Panc1 (cell line): ENCODE data around the gene DPYD. TPM values are rescaled to one million over a fixed set of nuclear protein-coding genes. Genes with fewer than 3 reads are reported as not detected.

Source experiments
- ATAC-seq: fragments of 200-7000 bp; cut with Tn5 transposase; 2 replicates; pipeline ENCODE4 v1.9.1; 2020; ENCODE audit warnings: mild to moderate bottlenecking, moderate library complexity
- BruUV-seq: library from RNA; stranded (reverse); fragments of 400-500 nt; replicated peaks from 2 replicates; lab custom pipeline; 2021; lab: Mats Ljungman, UMichigan
- CTCF ChIA-PET: fragments of 300-600 bp; sonication (Branson Sonifier 250); formaldehyde crosslinking; loops from one replicate; lab custom pipeline; 2022; ENCODE audit warnings: antibody characterized with exemption; lab: Charles Lee
- POLR2A ChIA-PET: fragments of 300-600 bp; sonication (Branson Sonifier 250); formaldehyde crosslinking; loops from one replicate; lab custom pipeline; 2022; ENCODE audit warnings: antibody characterized with exemption; lab: Charles Lee
- DNase-seq: peaks from one replicate; pipeline ENCODE4 v3.0.0-alpha.2; 2010; ENCODE audit warnings: low read depth, low spot score
- H3K27ac ChIP-seq: 2 replicates; pipeline ENCODE4 v1.5.1; 2011; ENCODE audit warnings: mild to moderate bottlenecking, low read length, inconsistent platforms
- H3K27me3 ChIP-seq: fragments of 200-500 bp; sonication (Bioruptor generic); 2 replicates; pipeline ENCODE4 v1.6.0; 2014; ENCODE audit warnings: low read length, inconsistent platforms; ENCODE audit not compliant: control insufficient read depth, insufficient read depth
- H3K36me3 ChIP-seq: fragments of 200-500 bp; sonication (Bioruptor generic); 2 replicates; pipeline ENCODE4 v1.5.1; 2014; ENCODE audit warnings: inconsistent platforms, mild to moderate bottlenecking, low read length, moderate library complexity; ENCODE audit not compliant: control insufficient read depth, insufficient read depth
- H3K4me1 ChIP-seq: 2 replicates; pipeline ENCODE4 v1.5.1; 2011; ENCODE audit warnings: inconsistent platforms, mild to moderate bottlenecking, low read length, moderate library complexity; ENCODE audit not compliant: control insufficient read depth, insufficient read depth
- H3K4me3 ChIP-seq, 2 experiments: 2 replicates each; pipeline ENCODE4 v1.5.1; 2011 to 2012; ENCODE audit warnings: low read depth in 2 of 2, low read length in 2 of 2, mild to moderate bottlenecking in 2 of 2, inconsistent platforms in 1 of 2, moderate library complexity in 1 of 2
- H3K9me3 ChIP-seq: fragments of 200-500 bp; sonication (Bioruptor generic); 2 replicates; pipeline ENCODE4 v1.5.1; 2014; ENCODE audit warnings: low read depth, mild to moderate bottlenecking, inconsistent platforms, low read length, moderate library complexity; ENCODE audit not compliant: control insufficient read depth, insufficient read depth
- POLR2AphosphoS5 ChIP-seq: IDR thresholded peaks from 2 replicates; pipeline ENCODE4 v1.6.1; 2012; ENCODE audit warnings: mild to moderate bottlenecking, low read depth, low read length, moderate library complexity
- REST ChIP-seq, 2 experiments: IDR thresholded peaks; 2 replicates each; pipeline ENCODE4 v1.6.1; 2011 to 2012; ENCODE audit warnings: low read depth in 2 of 2, control low read depth in 1 of 2, low read length in 1 of 2, mild to moderate bottlenecking in 1 of 2, moderate library complexity in 1 of 2; ENCODE audit not compliant: insufficient read depth in 1 of 2
- SIN3A ChIP-seq: IDR thresholded peaks from 2 replicates; pipeline ENCODE4 v1.6.1; 2012; ENCODE audit warnings: low read depth, mild to moderate bottlenecking, low read length, moderate library complexity, borderline replicate concordance; ENCODE audit not compliant: insufficient read depth
- TCF7L2 ChIP-seq: IDR thresholded peaks from 2 replicates; pipeline ENCODE4 v1.6.1; 2011; ENCODE audit warnings: mild to moderate bottlenecking, low read depth, low read length, inconsistent platforms
- in situ Hi-C: cut with HindIII; loops from 2 replicates; pipeline ENCODE4 v1.10.0; 2016; ENCODE audit warnings: low sequenced_read_pairs, low pct_unique_long_range_greater_than_20kb
- intact Hi-C: fragments of 100-400 bp; cut with micrococcal nuclease; formaldehyde crosslinking; loops from one replicate; pipeline ENCODE4 v1.10.0; 2022; ENCODE audit not compliant: unreplicated experiment
- total RNA-seq: library from RNA; stranded (reverse); gene quantifications from one replicate; pipeline ENCODE4 v1.2.1, GENCODE V29; 2021; ENCODE audit not compliant: unreplicated experiment
- TF ChIP-seq, protein P1 (sequence below): fragments of 450-650 bp; IDR thresholded peaks from 2 replicates; pipeline ENCODE4 v1.5.1; 2017; ENCODE audit warnings: mild to moderate bottlenecking

The DPYD gene
- total RNA-seq, 1 experiment from 2014 or later = 2.0 TPM

GRCh38 chr1:97143236-97143882 lies 777.5 kb downstream of the DPYD start:
- ChIA-PET CTCF (no interaction called here), POLR2A (no interaction called here)
- no peak for DNase-seq
- ATAC-seq = no peak
- H3K27ac ChIP-seq = no peak overlapping the region
- in situ Hi-C loops (no loop called here), intact Hi-C loops (no loop called here)
- no peaks in the 10 kb centered on the region for H3K9me3 ChIP-seq
- TF ChIP-seq REST (IDR thresholded peaks at IDR 0.05; ENCODE audit: insufficient read depth in 1 of 2, low read depth in 2 of 2, low read length in 1 of 2) = no peak
- H3K4me3 ChIP-seq = no peak overlapping the region
- no peaks in the 10 kb centered on the region for H3K27me3 ChIP-seq
- no TSS peak for BruUV-seq
- H3K36me3 ChIP-seq = no peaks in the 10 kb centered on the region
- H3K4me1 ChIP-seq = no peaks in the 10 kb centered on the region

DNA sequence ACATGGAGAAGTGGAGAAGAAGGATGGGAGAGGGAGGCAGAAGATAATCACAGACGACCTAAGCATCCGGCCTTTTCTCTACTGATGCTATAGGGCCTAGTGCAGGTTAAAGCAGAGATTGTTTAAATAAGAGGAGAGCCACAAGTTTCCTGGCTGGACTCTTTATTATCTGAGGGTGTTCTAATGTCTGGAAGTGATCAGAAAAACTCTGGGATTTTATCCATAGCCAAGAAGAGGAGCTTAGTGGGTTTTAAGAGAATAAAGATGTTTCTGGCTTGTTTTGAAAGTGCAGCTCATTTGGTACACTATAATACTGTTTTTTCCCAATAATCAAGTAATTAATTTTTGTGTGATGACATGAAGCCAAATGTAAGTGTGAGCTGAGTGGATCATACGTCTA lies 780.2 kb downstream of the DPYD start:
- ChIA-PET CTCF (no interaction called here), POLR2A (no interaction called here)
- DNase-seq = no peak
- Histone ChIP-seq H3K4me1 (no peaks in the 10 kb centered on the region), H3K9me3 (no peaks in the 10 kb centered on the region), H3K27me3 (no peaks in the 10 kb centered on the region), H3K27ac (no peak overlapping the region), H3K36me3 (no peaks in the 10 kb centered on the region), H3K4me3 (no peak overlapping the region)
- BruUV-seq = no TSS peak
- no peak for ATAC-seq
- intact Hi-C loops = no loop called here
- in situ Hi-C loops = no loop called here
- TF ChIP-seq, protein P1, sequence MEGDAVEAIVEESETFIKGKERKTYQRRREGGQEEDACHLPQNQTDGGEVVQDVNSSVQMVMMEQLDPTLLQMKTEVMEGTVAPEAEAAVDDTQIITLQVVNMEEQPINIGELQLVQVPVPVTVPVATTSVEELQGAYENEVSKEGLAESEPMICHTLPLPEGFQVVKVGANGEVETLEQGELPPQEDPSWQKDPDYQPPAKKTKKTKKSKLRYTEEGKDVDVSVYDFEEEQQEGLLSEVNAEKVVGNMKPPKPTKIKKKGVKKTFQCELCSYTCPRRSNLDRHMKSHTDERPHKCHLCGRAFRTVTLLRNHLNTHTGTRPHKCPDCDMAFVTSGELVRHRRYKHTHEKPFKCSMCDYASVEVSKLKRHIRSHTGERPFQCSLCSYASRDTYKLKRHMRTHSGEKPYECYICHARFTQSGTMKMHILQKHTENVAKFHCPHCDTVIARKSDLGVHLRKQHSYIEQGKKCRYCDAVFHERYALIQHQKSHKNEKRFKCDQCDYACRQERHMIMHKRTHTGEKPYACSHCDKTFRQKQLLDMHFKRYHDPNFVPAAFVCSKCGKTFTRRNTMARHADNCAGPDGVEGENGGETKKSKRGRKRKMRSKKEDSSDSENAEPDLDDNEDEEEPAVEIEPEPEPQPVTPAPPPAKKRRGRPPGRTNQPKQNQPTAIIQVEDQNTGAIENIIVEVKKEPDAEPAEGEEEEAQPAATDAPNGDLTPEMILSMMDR = no peak
- TF ChIP-seq REST (IDR thresholded peaks at IDR 0.05; ENCODE audit: insufficient read depth in 1 of 2, low read depth in 2 of 2, low read length in 1 of 2) = no peak
- no peak for TF ChIP-seq TCF7L2
- TF ChIP-seq POLR2AphosphoS5 = no peak
- no peak for TF ChIP-seq SIN3A
